H1 (cell line): Measurements from ENCODE around the gene SLC1A7.

Experiments
- CREB1 ChIP-seq: IDR thresholded peaks from 2 replicates; pipeline ENCODE4 v1.6.1; 2012; ENCODE audit warnings: inconsistent platforms
- RAD21 ChIP-seq, 2 experiments: IDR thresholded peaks in 1 of 2; conservative IDR thresholded peaks in 1 of 2; 2 replicates each; pipeline ENCODE4 v1.6.1; 2011; ENCODE audit warnings: low read depth in 2 of 2, low read length in 2 of 2, improper control_type of control experiment in 1 of 2, inconsistent platforms in 1 of 2, mild to moderate bottlenecking in 1 of 2, moderate library complexity in 1 of 2
- RXRA ChIP-seq: IDR thresholded peaks from 2 replicates; pipeline ENCODE4 v1.6.1; 2011; ENCODE audit warnings: low read depth, mild to moderate bottlenecking, low read length, moderate library complexity; ENCODE audit not compliant: insufficient read depth
- SAP30 ChIP-seq: fragments of 300-600 bp; sonication (generic); IDR thresholded peaks from 2 replicates; pipeline ENCODE4 v1.7.1; 2012; ENCODE audit warnings: low read length, moderate library complexity, mild to moderate bottlenecking, inconsistent platforms; ENCODE audit not compliant: insufficient read depth, insufficient replicate concordance
- TF ChIP-seq, protein P1 (sequence below), 3 experiments: IDR thresholded peaks; 1 replicate in 2 of 3; 2 replicates in 1 of 3; pipeline versions ENCODE4 v1.5.1 to v1.6.1; 2011; ENCODE audit warnings: low read length in 3 of 3, mild to moderate bottlenecking in 3 of 3, inconsistent platforms in 2 of 3, low read depth in 1 of 3, moderate library complexity in 1 of 3; ENCODE audit not compliant: insufficient read depth in 1 of 3; ENCODE audit errors: control extremely low read depth in 1 of 3

DNA sequence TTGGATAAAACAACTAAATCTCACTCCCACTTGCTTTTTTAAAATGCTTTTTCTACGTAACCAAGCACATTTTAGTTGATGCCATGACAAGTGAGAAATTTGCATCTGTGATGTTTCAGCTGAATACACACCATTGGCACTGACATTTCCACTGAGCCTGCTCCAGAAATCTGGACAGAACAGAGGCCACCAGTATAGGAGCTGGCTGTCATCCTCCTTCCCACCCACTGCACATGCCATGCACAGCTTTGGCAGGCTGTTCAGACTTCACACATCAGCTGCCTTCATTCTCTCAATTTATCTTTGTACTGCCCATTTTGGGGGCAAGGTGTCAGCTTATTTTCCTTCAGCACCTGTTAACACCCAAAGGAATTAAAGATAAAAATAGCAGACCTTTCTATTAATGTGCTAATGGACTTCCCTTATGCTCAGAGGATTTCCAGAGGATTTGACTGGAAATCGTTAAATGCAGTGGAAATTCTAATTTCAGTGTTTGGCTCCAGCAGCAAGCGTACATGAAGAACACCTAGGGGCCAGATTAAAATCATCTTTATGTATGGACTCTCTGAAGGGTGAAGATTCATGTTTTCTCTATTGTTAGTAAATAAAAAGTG is 93.4 kb downstream of the SLC1A7 start:
- TF ChIP-seq RAD21 (IDR thresholded peaks at IDR 0.05 in 1 of 2, conservative IDR thresholded peaks at IDR 0.05 in 1 of 2; ENCODE audit: low read depth in 2 of 2, low read length in 2 of 2) (no peak), SAP30 (no peak), RXRA (no peak), CREB1 (no peak)
- TF ChIP-seq, protein P1, sequence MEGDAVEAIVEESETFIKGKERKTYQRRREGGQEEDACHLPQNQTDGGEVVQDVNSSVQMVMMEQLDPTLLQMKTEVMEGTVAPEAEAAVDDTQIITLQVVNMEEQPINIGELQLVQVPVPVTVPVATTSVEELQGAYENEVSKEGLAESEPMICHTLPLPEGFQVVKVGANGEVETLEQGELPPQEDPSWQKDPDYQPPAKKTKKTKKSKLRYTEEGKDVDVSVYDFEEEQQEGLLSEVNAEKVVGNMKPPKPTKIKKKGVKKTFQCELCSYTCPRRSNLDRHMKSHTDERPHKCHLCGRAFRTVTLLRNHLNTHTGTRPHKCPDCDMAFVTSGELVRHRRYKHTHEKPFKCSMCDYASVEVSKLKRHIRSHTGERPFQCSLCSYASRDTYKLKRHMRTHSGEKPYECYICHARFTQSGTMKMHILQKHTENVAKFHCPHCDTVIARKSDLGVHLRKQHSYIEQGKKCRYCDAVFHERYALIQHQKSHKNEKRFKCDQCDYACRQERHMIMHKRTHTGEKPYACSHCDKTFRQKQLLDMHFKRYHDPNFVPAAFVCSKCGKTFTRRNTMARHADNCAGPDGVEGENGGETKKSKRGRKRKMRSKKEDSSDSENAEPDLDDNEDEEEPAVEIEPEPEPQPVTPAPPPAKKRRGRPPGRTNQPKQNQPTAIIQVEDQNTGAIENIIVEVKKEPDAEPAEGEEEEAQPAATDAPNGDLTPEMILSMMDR (IDR thresholded peaks at IDR 0.05; ENCODE audit: control extremely low read depth in 1 of 3, insufficient read depth in 1 of 3, low read depth in 1 of 3, low read length in 3 of 3) = no peak
